Activated gamma-delta T cell treated with anti-CD3 and anti-CD28 coated beads, Interleukin-2, amount 50 U/mL, for 16 hours (primary cell): Measurements from ENCODE around the gene STK17A.
"Not testable (repeated sequence)": the region's sequence is repeated elsewhere in the genome, so short reads cannot be mapped to it uniquely, and the experiment has no call there.

Experiments
- DNase-seq: peaks from one replicate; pipeline ENCODE4 v3.0.0-alpha.2; 2020; ENCODE audit warnings: low read depth

The STK17A gene

GRCh38 chr7:43569424-43569823 is 13.5 kb upstream of the STK17A start:
- DNase-seq: no peak

- no peak for DNase-seq
These were observed 12.1 kb upstream of the STK17A start for GRCh38 chr7:43570688-43571365.

GRCh38 chr7:43572516-43573049 is 10.3 kb upstream of the STK17A start:
- no peak for DNase-seq

- not testable (repeated sequence) for DNase-seq
These were observed 9.1 kb upstream of the STK17A start for GRCh38 chr7:43573832-43574231.

GRCh38 chr7:43575506-43575905 is 7.4 kb upstream of the STK17A start:
- no peak for DNase-seq

- no peak for DNase-seq
These were observed 6.7 kb upstream of the STK17A start for GRCh38 chr7:43576241-43576640.

GRCh38 chr7:43577485-43577951 is 5.4 kb upstream of the STK17A start:
- no peak for DNase-seq

- DNase-seq: peak; percentile 52
These were observed 701 bp downstream of the STK17A start for GRCh38 chr7:43583424-43584194.

GRCh38 chr7:43584195-43584586 is 1.3 kb downstream of the STK17A start:
- peak; percentile 4 for DNase-seq

- DNase-seq: not testable (repeated sequence)
These were observed 1.8 kb downstream of the STK17A start for GRCh38 chr7:43584733-43585132.

GRCh38 chr7:43585562-43585961 is 2.7 kb downstream of the STK17A start:
- no peak for DNase-seq

- DNase-seq: no peak
These were observed 3.5 kb downstream of the STK17A start for GRCh38 chr7:43586251-43586900.

- DNase-seq: no peak
These were observed 5.7 kb downstream of the STK17A start for GRCh38 chr7:43588477-43589132.

GRCh38 chr7:43589133-43589478 is 6.2 kb downstream of the STK17A start:
- no peak for DNase-seq

GRCh38 chr7:43589728-43590127 is 6.8 kb downstream of the STK17A start:
- DNase-seq: no peak

- DNase-seq: no peak
These were observed 8.1 kb downstream of the STK17A start for GRCh38 chr7:43590862-43591557.

- no peak for DNase-seq
These were observed 8.8 kb downstream of the STK17A start for GRCh38 chr7:43591558-43592180.

GRCh38 chr7:43592326-43592725 is 9.4 kb downstream of the STK17A start:
- no peak for DNase-seq

GRCh38 chr7:43593010-43593409 is 10.1 kb downstream of the STK17A start:
- DNase-seq: no peak

GRCh38 chr7:43594020-43594419 is 11.1 kb downstream of the STK17A start:
- DNase-seq: no peak

- DNase-seq: not testable (repeated sequence)
These were observed 13.5 kb downstream of the STK17A start for GRCh38 chr7:43596426-43596825.
